HepG2 (cell line): Measurements from ENCODE around the gene CDRT15. TPM values are rescaled to one million over a fixed set of nuclear protein-coding genes. Genes with fewer than 3 reads are reported as not detected.
A peak's percentile ranks its signal among the peaks of the same experiment; 100 is the strongest.
"Not testable (repeated sequence)": the region's sequence is repeated elsewhere in the genome, so short reads cannot be mapped to it uniquely, and the experiment has no call there.

ENCODE experiments used
- ATAC-seq: fragments of 200-7000 bp; cut with Tn5 transposase; 3 replicates; pipeline ENCODE4 v1.9.1; 2020; ENCODE audit warnings: mild to moderate bottlenecking, moderate library complexity
- BruUV-seq: library from RNA; stranded (reverse); fragments of 400-500 nt; replicated peaks from 2 replicates; lab custom pipeline; 2021; lab: Mats Ljungman, UMichigan
- CTCF ChIA-PET: fragments of 300-600 bp; formaldehyde crosslinking; extraction: SDS; loops from one replicate; lab custom pipeline; 2021; ENCODE audit warnings: low total read pairs, inconsistent platforms, low intra/inter-chr PET ratio; lab: Yijun Ruan, JAX
- POLR2A ChIA-PET: fragments of 350-600 bp; sonication (Branson Sonifier 250); formaldehyde crosslinking; loops from one replicate; lab custom pipeline; 2020; ENCODE audit warnings: antibody characterized with exemption, inconsistent platforms; lab: Yijun Ruan, JAX
- DNase-seq: peaks from one replicate; pipeline ENCODE4 v3.0.0-alpha.2; 2015; ENCODE audit warnings: low spot score
- FAIRE-seq: peaks from 3 replicates; lab custom pipeline; 2011; peaks lifted over from hg19 to GRCh38; lab: Jason Lieb, UNC
- H2AFZ ChIP-seq: one replicate; pipeline ENCODE4 v1.6.1; 2011; ENCODE audit warnings: low read length, inconsistent platforms
- H3K27ac ChIP-seq: fragments of 300-600 bp; 3 replicates; pipeline ENCODE4 v1.8.0; 2011; ENCODE audit warnings: mixed run types, mild to moderate bottlenecking, mixed read lengths, low read length, inconsistent platforms; ENCODE audit not compliant: insufficient read depth; ENCODE audit errors: extremely low read length
- H3K27me3 ChIP-seq, 2 experiments: fragments of 200-600 bp in 1 of 2; 2 replicates in 1 of 2; 3 replicates in 1 of 2; pipeline versions ENCODE4 v1.6.0 to v1.8.0; 2011; ENCODE audit warnings: low read length in 2 of 2, mild to moderate bottlenecking in 2 of 2, moderate library complexity in 2 of 2, inconsistent platforms in 1 of 2; ENCODE audit not compliant: insufficient read depth in 2 of 2, control insufficient read depth in 1 of 2
- H3K36me3 ChIP-seq, 2 experiments: fragments of 200-600 bp in 1 of 2; replicated peaks in 1 of 2; 2 replicates in 1 of 2; 3 replicates in 1 of 2; pipeline versions ENCODE4 v1.5.1 to v1.8.0; 2011; ENCODE audit warnings: low read length in 2 of 2, inconsistent platforms in 1 of 2; ENCODE audit not compliant: insufficient read depth in 2 of 2, control insufficient read depth in 1 of 2
- H3K4me1 ChIP-seq: 2 replicates; pipeline ENCODE4 v1.5.1; 2012; ENCODE audit warnings: low read length, inconsistent platforms; ENCODE audit not compliant: insufficient read depth
- H3K4me2 ChIP-seq: 2 replicates; pipeline ENCODE4 v1.6.0; 2011; ENCODE audit warnings: low read depth, low read length, inconsistent platforms
- H3K4me3 ChIP-seq, 3 experiments: fragments of 200-600 bp in 1 of 3; sonication (generic), shearing (Covaris generic) in 1 of 3; replicated peaks in 1 of 3; 2 replicates each; pipeline ENCODE4 v1.5.1; 2011 to 2016; ENCODE audit warnings: low read length in 3 of 3, inconsistent platforms in 2 of 3, low read depth in 2 of 3, mild to moderate bottlenecking in 2 of 3, control low read depth in 1 of 3, mixed read lengths in 1 of 3; ENCODE audit not compliant: insufficient read depth in 1 of 3
- H3K79me2 ChIP-seq: one replicate; pipeline ENCODE4 v1.6.1; 2011; ENCODE audit warnings: low read length, inconsistent platforms; ENCODE audit not compliant: insufficient read depth
- H3K9ac ChIP-seq: 2 replicates; pipeline ENCODE4 v1.6.0; 2011; ENCODE audit warnings: mild to moderate bottlenecking, low read depth, low read length, inconsistent platforms; ENCODE audit not compliant: insufficient read depth
- H3K9me3 ChIP-seq: 2 replicates; pipeline ENCODE4 v1.5.1; 2012; ENCODE audit warnings: mild to moderate bottlenecking, low read length
- H4K20me1 ChIP-seq: 2 replicates; pipeline ENCODE4 v1.6.0; 2011; ENCODE audit warnings: inconsistent platforms, mild to moderate bottlenecking, low read length, moderate library complexity; ENCODE audit not compliant: insufficient read depth
- MAFK ChIP-seq, 2 experiments: IDR thresholded peaks in 1 of 2; conservative IDR thresholded peaks in 1 of 2; 2 replicates each; pipeline ENCODE4 v1.6.1; 2011; ENCODE audit warnings: improper control_type of control experiment in 2 of 2, low read length in 2 of 2
- WGBS: methylation state at CpG from one replicate; pipeline ENCODE4 v1.1.6; 2017; ENCODE audit warnings: low lambda C conversion rate; 5-methylcytosine and 5-hydroxymethylcytosine counted together
- in situ Hi-C: cut with HindIII; loops from 2 replicates; pipeline ENCODE4 v1.10.0; 2017; ENCODE audit warnings: low pct_unique_long_range_greater_than_20kb; ENCODE audit not compliant: extremely low pct_ligation_motif_present
- intact Hi-C: fragments of 100-400 bp; cut with micrococcal nuclease; formaldehyde crosslinking; loops from one replicate; pipeline ENCODE4 v1.10.0; 2022; ENCODE audit not compliant: unreplicated experiment
- polyA plus RNA-seq, 8 experiments: library from polyadenylated mRNA; depleted of rRNA in 3 of 8; stranded (reverse) in 7 of 8; unstranded in 1 of 8; fragments of >200 nt; fragmentation: Illumina TruSeq in 4 of 8; extraction: Trizol in 4 of 8; gene quantifications; 2 replicates each; pipeline versions ENCODE4 v1.2.1 to v1.2.3, GENCODE V29; 2011 to 2016; ENCODE audit warnings: low read depth in 4 of 8, missing spikeins in 1 of 8, mixed read lengths in 1 of 8; ENCODE audit not compliant: insufficient read depth in 1 of 8
- total RNA-seq, 5 experiments: library from RNA; depleted of rRNA; stranded (reverse); fragments of >200 nt; fragmentation: Illumina TruSeq; extraction: Trizol; gene quantifications; 2 replicates each; pipeline ENCODE4 v1.2.3, GENCODE V29; 2016; ENCODE audit warnings: low read depth in 1 of 5

Gene CDRT15
- total and polyA plus RNA-seq, 2 of the 13 experiments (the other 11 are each of a cell fraction or from before 2014, with no cell fraction given): not detected

GRCh38 chr17:14192039-14192438 is 44.6 kb downstream of the CDRT15 start:
- H3K4me3 ChIP-seq, CTCF ChIA-PET, H3K4me1 ChIP-seq, H3K36me3 ChIP-seq, H3K9me3 ChIP-seq, POLR2A ChIA-PET, H4K20me1 ChIP-seq, FAIRE-seq, H3K4me2 ChIP-seq, intact Hi-C loops, H3K9ac ChIP-seq, BruUV-seq, H3K27me3 ChIP-seq, ATAC-seq, DNase-seq, H2AFZ ChIP-seq, H3K79me2 ChIP-seq, H3K27ac ChIP-seq, in situ Hi-C loops: not testable (repeated sequence)
- 100% methylated on average over 7 of the region's 11 CpGs for WGBS
- TF ChIP-seq MAFK (conservative IDR thresholded peaks at IDR 0.05 in 1 of 2, IDR thresholded peaks at IDR 0.05 in 1 of 2; ENCODE audit: low read length in 2 of 2): peak in 1 of 2 experiments; percentile 47; a peak in 2 of 4 replicates

GRCh38 chr17:14191469-14191868 is 45.2 kb downstream of the CDRT15 start:
- DNase-seq, H4K20me1 ChIP-seq, H3K9me3 ChIP-seq, H2AFZ ChIP-seq, BruUV-seq, H3K79me2 ChIP-seq, H3K27me3 ChIP-seq, H3K27ac ChIP-seq, POLR2A ChIA-PET, H3K4me3 ChIP-seq, H3K36me3 ChIP-seq, FAIRE-seq, intact Hi-C loops, CTCF ChIA-PET, H3K9ac ChIP-seq, ATAC-seq, H3K4me1 ChIP-seq, H3K4me2 ChIP-seq, in situ Hi-C loops: not testable (repeated sequence)

DNA sequence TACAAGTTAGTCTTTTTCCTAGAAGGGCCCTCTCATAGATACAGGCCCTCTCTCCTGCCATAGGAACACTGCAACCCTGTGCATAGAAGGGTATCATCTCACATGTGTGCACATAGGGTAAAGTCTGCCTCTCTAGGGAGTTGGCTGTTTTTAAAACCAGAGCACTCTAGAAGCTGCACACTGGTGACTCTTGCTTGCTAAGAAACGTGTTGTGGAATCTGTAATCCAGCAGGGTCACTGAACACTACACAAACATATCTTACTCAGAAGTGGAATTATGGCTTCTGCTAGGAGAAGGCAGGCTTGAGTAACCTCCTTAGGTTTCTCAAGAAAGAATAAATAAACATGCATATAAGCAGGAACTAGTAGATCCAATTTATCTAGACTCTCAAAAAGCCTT is 45.9 kb downstream of the CDRT15 start:
- H3K9ac ChIP-seq, POLR2A ChIA-PET, H3K4me3 ChIP-seq, BruUV-seq, FAIRE-seq, H3K4me1 ChIP-seq, ATAC-seq, CTCF ChIA-PET, H3K27ac ChIP-seq, intact Hi-C loops, H3K79me2 ChIP-seq, in situ Hi-C loops, DNase-seq, H3K36me3 ChIP-seq, H4K20me1 ChIP-seq, H3K4me2 ChIP-seq, H2AFZ ChIP-seq, H3K9me3 ChIP-seq, H3K27me3 ChIP-seq: not testable (repeated sequence)
- no CpG with 5 or more reads among the region's 1 CpG for WGBS

- H3K27ac ChIP-seq, in situ Hi-C loops, H3K79me2 ChIP-seq, H2AFZ ChIP-seq, POLR2A ChIA-PET, H3K36me3 ChIP-seq, H3K27me3 ChIP-seq, H3K4me3 ChIP-seq, ATAC-seq, FAIRE-seq, BruUV-seq, intact Hi-C loops, DNase-seq, H3K4me1 ChIP-seq, CTCF ChIA-PET, H4K20me1 ChIP-seq, H3K9ac ChIP-seq, H3K4me2 ChIP-seq, H3K9me3 ChIP-seq: not testable (repeated sequence)
- WGBS: 95% methylated on average over 2 of the region's 4 CpGs
Measured at GRCh38 chr17:14186443-14186842, 50.2 kb downstream of the CDRT15 start.
